Natural killer cell (primary cell): ENCODE measurements around the gene NAIP. TPM values are rescaled to one million over a fixed set of nuclear protein-coding genes. Genes with fewer than 3 reads are reported as not detected.
A peak's percentile ranks its signal among the peaks of the same experiment; 100 is the strongest.
"Not testable (repeated sequence)": the region's sequence is repeated elsewhere in the genome, so short reads cannot be mapped to it uniquely, and the experiment has no call there.

Experiments used
- ATAC-seq, 3 donors: fragments of 150-1000 bp in 2 of 3; fragments of 200-7000 bp in 1 of 3; cut with Tn5 transposase; 1 replicate in 1 of 3; 2 replicates in 2 of 3; pipeline ENCODE4 v1.10.0; 2021; ENCODE audit warnings: mild to moderate bottlenecking in 2 of 3, moderate library complexity in 2 of 3
- DNase-seq, 2 donors: peaks; one replicate each; pipeline versions ENCODE4 v3.0.0 to v3.0.0-alpha.2; 2013 to 2021; ENCODE audit warnings: mixed read lengths in 1 of 2
- H3K27ac ChIP-seq: one replicate; pipeline ENCODE4 v1.5.1; 2013; ENCODE audit warnings: mild to moderate bottlenecking, low read length
- H3K27me3 ChIP-seq: one replicate; pipeline ENCODE4 v1.6.1; 2013; ENCODE audit warnings: low read length; ENCODE audit not compliant: control insufficient read depth, insufficient read depth
- H3K36me3 ChIP-seq: one replicate; pipeline ENCODE4 v1.6.1; 2013; ENCODE audit warnings: low read length; ENCODE audit not compliant: control insufficient read depth, insufficient read depth
- H3K4me1 ChIP-seq: one replicate; pipeline ENCODE4 v1.6.1; 2013; ENCODE audit warnings: low read length; ENCODE audit not compliant: control insufficient read depth, insufficient read depth
- H3K4me3 ChIP-seq: one replicate; pipeline ENCODE4 v1.5.1; 2013; ENCODE audit warnings: low read length
- H3K9me3 ChIP-seq: one replicate; pipeline ENCODE4 v1.6.1; 2013; ENCODE audit warnings: low read length; ENCODE audit not compliant: control insufficient read depth, insufficient read depth
- H3K27ac Mint-ChIP-seq, 2 donors: one replicate each; pipeline ENCODE4 v1.8.0; 2022; ENCODE audit warnings: mild to moderate bottlenecking in 2 of 2, mixed read lengths in 2 of 2, moderate library complexity in 1 of 2
- H3K27me3 Mint-ChIP-seq, 2 donors: one replicate each; pipeline ENCODE4 v1.8.0; 2022; ENCODE audit warnings: low read depth in 2 of 2, mixed read lengths in 2 of 2
- H3K36me3 Mint-ChIP-seq: one replicate; pipeline ENCODE4 v1.8.0; 2022; ENCODE audit warnings: mixed read lengths
- H3K4me1 Mint-ChIP-seq, 2 donors: one replicate each; pipeline ENCODE4 v1.8.0; 2022; ENCODE audit warnings: mixed read lengths in 2 of 2
- H3K4me3 Mint-ChIP-seq: one replicate; pipeline ENCODE4 v1.8.0; 2022; ENCODE audit warnings: mild to moderate bottlenecking, moderate library complexity, mixed read lengths
- H3K9me3 Mint-ChIP-seq, 2 donors: one replicate each; pipeline ENCODE4 v1.8.0; 2022; ENCODE audit warnings: mixed read lengths in 2 of 2
- WGBS: methylation state at CpG from one replicate; pipeline ENCODE4 v1.1.7; 2013; ENCODE audit warnings: missing lambda C conversion rate; ENCODE audit not compliant: insufficient coverage; 5-methylcytosine and 5-hydroxymethylcytosine counted together
- intact Hi-C: fragments of 100-400 bp; cut with micrococcal nuclease; formaldehyde crosslinking; loops from one replicate; pipeline ENCODE4 v1.14.2; 2022
- total RNA-seq, 4 donors: library from RNA; stranded (reverse); fragments of 120-200 nt in 1 of 4; gene quantifications; one replicate each; pipeline versions ENCODE4 v1.2.3 to v1.2.4, GENCODE V29; 2013 to 2022

NAIP gene
- total RNA-seq: 10 to 100 TPM; 33.5 to 38.8 (median 35.4) TPM
- 44.6 TPM for total RNA-seq (2013)

GRCh38 chr5:71025289-71025953 is at the start of gene NAIP:
Gene NAIP, minus strand, starts transcription at chr5:71025339. Its CDS starts 12,424 bp downstream, at chr5:71012915.
- H3K4me1 Mint-ChIP-seq, H3K27me3 ChIP-seq, H3K27ac Mint-ChIP-seq, H3K4me1 ChIP-seq, ATAC-seq, DNase-seq, H3K4me3 ChIP-seq, H3K36me3 Mint-ChIP-seq, H3K27me3 Mint-ChIP-seq, H3K27ac ChIP-seq, H3K9me3 Mint-ChIP-seq, H3K9me3 ChIP-seq, H3K4me3 Mint-ChIP-seq, intact Hi-C loops, H3K36me3 ChIP-seq: not testable (repeated sequence)
- no CpG with 5 or more reads among the region's 8 CpGs for WGBS

- H3K4me3 Mint-ChIP-seq, H3K36me3 ChIP-seq, H3K27me3 ChIP-seq, H3K9me3 ChIP-seq, DNase-seq, H3K9me3 Mint-ChIP-seq, intact Hi-C loops, H3K27ac ChIP-seq, H3K4me3 ChIP-seq, H3K4me1 Mint-ChIP-seq, H3K36me3 Mint-ChIP-seq, H3K4me1 ChIP-seq, H3K27me3 Mint-ChIP-seq, H3K27ac Mint-ChIP-seq: not testable (repeated sequence)
- peak; percentile 98 to 100 (median 98) for ATAC-seq
- WGBS: no CpG with 5 or more reads among the region's 46 CpGs
These were observed 42.3 kb upstream of the NAIP start, which contains the start of gene GTF2H2 for GRCh38 chr5:71067262-71067928. Gene GTF2H2, minus strand, starts transcription at chr5:71067676. Its CDS starts 4,913 bp downstream, at chr5:71062763.

- ATAC-seq, H3K36me3 Mint-ChIP-seq, H3K4me1 Mint-ChIP-seq, intact Hi-C loops, H3K9me3 Mint-ChIP-seq, H3K4me3 ChIP-seq, H3K27me3 Mint-ChIP-seq, H3K4me1 ChIP-seq, H3K36me3 ChIP-seq, H3K4me3 Mint-ChIP-seq, H3K9me3 ChIP-seq, H3K27me3 ChIP-seq, H3K27ac ChIP-seq, H3K27ac Mint-ChIP-seq, DNase-seq: not testable (repeated sequence)
- WGBS: no CpG with 5 or more reads among the region's 1 CpG
These were observed 36.2 kb upstream of the NAIP start for GRCh38 chr5:71061322-71061721.

- H3K27me3 Mint-ChIP-seq, H3K4me1 ChIP-seq, H3K9me3 Mint-ChIP-seq, H3K4me3 ChIP-seq, DNase-seq, ATAC-seq, H3K36me3 ChIP-seq, H3K27me3 ChIP-seq, H3K27ac ChIP-seq, H3K9me3 ChIP-seq, H3K27ac Mint-ChIP-seq, intact Hi-C loops, H3K36me3 Mint-ChIP-seq, H3K4me1 Mint-ChIP-seq, H3K4me3 Mint-ChIP-seq: not testable (repeated sequence)
- WGBS: no CpG with 5 or more reads among the region's 3 CpGs
These were observed 34.3 kb upstream of the NAIP start for GRCh38 chr5:71059426-71059825.

GRCh38 chr5:71044808-71045207 is 19.7 kb upstream of the NAIP start:
- intact Hi-C loops, H3K9me3 ChIP-seq, ATAC-seq, H3K4me3 ChIP-seq, H3K27me3 ChIP-seq, H3K4me1 Mint-ChIP-seq, H3K4me3 Mint-ChIP-seq, H3K27me3 Mint-ChIP-seq, DNase-seq, H3K36me3 Mint-ChIP-seq, H3K27ac Mint-ChIP-seq, H3K27ac ChIP-seq, H3K4me1 ChIP-seq, H3K9me3 Mint-ChIP-seq, H3K36me3 ChIP-seq: not testable (repeated sequence)
- no CpG with 5 or more reads among the region's 2 CpGs for WGBS

GRCh38 chr5:71044128-71044527 is 19.0 kb upstream of the NAIP start:
- DNase-seq, H3K4me1 ChIP-seq, H3K36me3 ChIP-seq, H3K27ac Mint-ChIP-seq, H3K27me3 ChIP-seq, H3K4me3 ChIP-seq, H3K9me3 Mint-ChIP-seq, H3K27me3 Mint-ChIP-seq, H3K27ac ChIP-seq, H3K4me3 Mint-ChIP-seq, H3K36me3 Mint-ChIP-seq, ATAC-seq, H3K9me3 ChIP-seq, H3K4me1 Mint-ChIP-seq, intact Hi-C loops: not testable (repeated sequence)
- WGBS: no CpG with 5 or more reads among the region's 2 CpGs

- H3K4me3 ChIP-seq, intact Hi-C loops, H3K4me1 ChIP-seq, H3K27ac ChIP-seq, H3K9me3 ChIP-seq, H3K4me3 Mint-ChIP-seq, H3K27me3 ChIP-seq, H3K36me3 ChIP-seq, H3K27ac Mint-ChIP-seq, H3K9me3 Mint-ChIP-seq, DNase-seq, H3K27me3 Mint-ChIP-seq, H3K36me3 Mint-ChIP-seq, H3K4me1 Mint-ChIP-seq: not testable (repeated sequence)
- ATAC-seq: peak in 1 of 3 donors; percentile 59
- WGBS: no CpG with 5 or more reads among the region's 7 CpGs
These were observed 6.1 kb upstream of the NAIP start for GRCh38 chr5:71031046-71031776.
